Hematopoietic multipotent progenitor cell treated with erythropoietin and hydrocortisone succinate and interleukin-3 and kit ligand, for 17 days (in vitro differentiated cells): ENCODE results near the gene CASQ2.

Experiments
- DNase-seq: peaks from one replicate; pipeline ENCODE4 v3.0.0-alpha.2; 2015; ENCODE audit warnings: low spot score

The CASQ2 gene

DNA sequence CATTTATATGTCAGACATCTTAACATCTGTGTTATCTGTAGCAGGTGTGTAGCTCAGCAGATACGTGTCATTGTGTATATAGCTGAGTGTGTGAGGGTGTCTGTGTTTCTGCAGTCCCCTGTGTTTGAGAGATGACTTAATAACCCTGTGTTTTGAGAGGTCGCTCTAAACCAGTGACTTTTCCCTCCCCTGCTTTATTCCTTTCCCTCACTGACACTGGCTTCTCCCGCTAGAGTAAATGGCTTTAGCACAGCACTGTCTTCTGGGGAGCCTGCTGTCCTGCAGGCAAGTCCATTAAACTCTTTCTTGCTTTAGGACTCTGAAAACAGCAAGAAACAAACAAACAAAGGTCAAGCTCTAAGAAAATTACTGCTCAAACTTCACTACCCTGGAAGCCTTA, 73.7 kb downstream of the CASQ2 start:
- DNase-seq, result no peak

- no peak for DNase-seq
Observed at GRCh38 chr1:115692224-115692623, 76.3 kb downstream of the CASQ2 start.

DNA sequence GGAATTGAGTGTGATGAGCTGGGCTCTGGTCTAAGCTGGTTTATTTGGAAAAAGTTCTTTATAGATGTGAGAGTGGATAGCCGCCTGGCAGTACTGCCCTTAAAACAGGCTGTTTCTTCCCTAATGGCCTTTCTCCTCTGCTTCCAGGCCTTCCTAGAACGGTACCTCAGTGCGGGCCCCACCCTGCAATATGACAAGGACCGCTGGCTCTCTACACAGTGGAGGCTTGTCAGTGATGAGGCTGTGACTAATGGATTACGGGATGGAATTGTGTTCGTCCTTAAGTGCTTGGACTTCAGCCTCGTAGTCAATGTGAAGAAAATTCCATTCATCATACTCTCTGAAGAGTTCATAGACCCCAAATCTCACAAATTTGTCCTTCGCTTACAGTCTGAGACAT, 77.5 kb downstream of the CASQ2 start:
- DNase-seq, result no peak

DNA sequence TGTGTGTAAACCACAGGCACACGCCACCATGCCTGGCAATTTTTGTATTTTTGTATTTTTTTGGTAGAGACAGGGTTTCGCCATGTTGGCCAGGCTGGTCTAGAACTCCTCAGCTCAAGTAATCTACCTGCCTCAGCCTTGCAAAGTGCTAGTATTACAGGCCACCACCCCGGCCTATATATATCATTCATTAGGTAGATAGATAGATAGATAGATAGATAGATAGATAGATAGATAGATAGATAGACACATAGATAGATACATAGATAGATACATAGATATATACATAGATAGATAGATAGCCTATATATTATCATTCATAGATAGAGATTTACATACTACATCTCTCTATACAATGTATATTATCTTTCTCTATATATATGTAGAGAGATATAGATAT, 80.8 kb downstream of the CASQ2 start:
- DNase-seq, result no peak

DNA sequence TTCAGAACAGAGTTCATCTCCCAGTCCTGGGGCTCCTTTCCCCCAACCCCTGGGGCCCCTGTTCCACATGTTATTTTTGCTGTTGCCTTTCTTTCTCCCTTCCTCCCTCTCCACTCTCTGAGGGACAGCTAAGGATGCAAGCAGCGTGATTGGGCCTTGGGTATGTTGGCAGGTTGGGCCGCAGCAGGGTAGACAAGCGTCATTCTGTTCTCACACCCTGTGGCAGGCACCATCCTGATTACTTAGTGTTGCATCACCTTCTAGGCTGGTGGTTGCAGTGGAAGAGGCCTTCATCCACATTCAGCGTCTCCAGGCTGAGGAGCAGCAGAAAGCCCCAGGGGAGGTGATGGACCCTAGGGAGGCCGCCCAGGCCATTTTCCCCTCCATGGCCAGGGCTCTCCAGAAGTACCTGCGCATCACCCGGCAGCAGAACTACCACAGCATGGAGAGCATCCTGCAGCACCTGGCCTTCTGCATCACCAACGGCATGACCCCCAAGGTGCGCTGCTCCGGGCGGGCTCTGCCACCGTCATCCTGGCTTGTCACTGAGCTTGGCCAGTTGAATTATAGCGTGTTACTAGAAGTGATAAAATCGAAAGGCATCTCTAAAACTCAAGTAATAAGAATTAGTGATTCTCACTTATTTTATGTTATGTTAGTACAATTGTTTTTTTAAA, 83.3 kb downstream of the CASQ2 start:
- no peak for DNase-seq

DNA sequence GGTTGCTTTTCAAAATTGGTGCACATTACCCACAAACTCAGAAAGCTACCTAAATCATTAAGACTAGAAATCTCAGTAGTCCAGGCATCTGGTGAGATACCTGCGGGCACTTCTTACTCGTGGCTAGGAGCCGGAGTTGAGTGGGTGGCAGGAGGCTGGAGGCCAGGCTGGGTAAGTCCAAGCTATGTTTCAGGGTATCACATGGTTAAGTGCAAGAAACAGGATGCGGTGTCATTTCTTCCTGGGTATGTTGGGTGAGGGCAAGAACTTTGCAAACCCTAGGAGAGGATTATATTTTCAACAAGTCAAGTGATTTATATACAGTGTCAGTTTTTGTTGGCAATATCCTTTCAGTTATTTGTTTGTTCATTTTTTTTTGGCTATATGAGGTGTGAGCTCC, 85.7 kb downstream of the CASQ2 start:
- no peak for DNase-seq

DNA sequence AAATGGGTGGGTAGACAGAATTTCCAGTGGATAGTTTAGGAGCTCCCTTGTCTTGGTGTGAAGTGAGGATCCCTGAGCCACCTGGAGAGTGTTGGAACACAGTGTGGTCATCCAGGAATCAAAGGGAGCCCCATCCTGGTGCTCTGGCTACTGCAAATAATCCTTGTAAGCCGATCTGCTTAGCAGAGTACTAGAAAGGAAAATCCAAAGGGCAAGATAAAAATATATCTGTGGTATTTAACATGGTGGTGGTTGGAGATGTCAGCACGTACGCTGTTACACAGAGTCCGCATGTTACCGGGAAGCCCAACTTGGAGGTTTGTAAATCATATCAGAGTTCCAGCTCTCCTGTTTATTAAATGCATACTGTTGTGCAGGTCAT, 87.8 kb downstream of the CASQ2 start:
- DNase-seq, result no peak

- no peak for DNase-seq
Observed at GRCh38 chr1:115679141-115679611, 89.3 kb downstream of the CASQ2 start.

GRCh38 chr1:115678141-115678540, 90.4 kb downstream of the CASQ2 start:
- DNase-seq, result no peak

- DNase-seq, result no peak
Observed at GRCh38 chr1:115677565-115677964, 90.9 kb downstream of the CASQ2 start.

DNA sequence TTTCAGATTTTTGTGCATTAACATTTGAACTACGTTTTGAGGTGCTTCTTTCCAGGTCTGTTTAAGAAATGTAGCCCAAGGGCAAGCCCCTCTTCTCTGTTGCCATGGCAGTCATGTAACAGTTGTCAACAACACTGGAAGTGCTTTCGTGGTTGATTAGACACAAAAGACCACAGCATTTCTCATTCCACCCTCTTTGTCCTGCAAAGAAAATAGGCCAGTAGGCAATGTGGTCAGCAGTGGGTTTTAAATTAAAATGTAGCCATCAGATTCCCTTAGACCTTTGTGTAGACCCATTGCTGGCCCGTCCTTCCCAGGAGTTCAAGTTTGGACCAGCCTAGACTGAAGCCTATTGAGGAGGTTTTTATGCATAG, 91.3 kb downstream of the CASQ2 start:
- DNase-seq, result no peak

DNA sequence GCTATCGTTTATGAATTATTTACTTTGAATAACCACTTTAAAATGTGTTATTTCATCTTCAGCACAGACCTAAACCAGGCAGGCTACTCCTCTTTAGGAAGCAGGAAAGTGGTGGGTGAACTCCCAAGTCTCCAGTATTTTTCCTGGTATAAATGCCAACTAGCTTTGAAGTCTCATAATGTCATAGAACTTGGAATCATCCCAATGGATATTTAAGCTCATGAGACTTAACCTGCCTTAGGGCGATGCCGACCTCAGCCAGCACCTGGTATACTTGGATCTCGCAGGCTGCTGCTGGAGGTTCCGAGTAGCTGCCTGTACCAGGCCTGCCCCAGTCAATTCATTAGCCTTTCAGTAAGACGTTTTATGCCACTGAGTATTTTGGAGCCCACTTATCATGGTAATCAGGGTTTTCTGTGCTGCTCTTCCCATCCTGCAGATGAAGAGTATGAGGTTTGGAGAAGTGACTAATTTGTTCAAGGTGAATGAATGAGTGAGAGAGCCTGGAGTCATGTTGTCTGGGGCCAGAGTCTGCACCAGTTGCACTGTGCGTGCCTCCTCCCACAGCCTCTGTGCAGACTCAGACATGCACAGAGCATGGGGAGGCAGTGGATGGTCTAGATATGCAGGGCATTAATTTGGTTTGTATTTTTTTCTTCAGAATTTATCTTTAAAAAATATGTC, 91.9 kb downstream of the CASQ2 start:
- DNase-seq, result no peak

DNA sequence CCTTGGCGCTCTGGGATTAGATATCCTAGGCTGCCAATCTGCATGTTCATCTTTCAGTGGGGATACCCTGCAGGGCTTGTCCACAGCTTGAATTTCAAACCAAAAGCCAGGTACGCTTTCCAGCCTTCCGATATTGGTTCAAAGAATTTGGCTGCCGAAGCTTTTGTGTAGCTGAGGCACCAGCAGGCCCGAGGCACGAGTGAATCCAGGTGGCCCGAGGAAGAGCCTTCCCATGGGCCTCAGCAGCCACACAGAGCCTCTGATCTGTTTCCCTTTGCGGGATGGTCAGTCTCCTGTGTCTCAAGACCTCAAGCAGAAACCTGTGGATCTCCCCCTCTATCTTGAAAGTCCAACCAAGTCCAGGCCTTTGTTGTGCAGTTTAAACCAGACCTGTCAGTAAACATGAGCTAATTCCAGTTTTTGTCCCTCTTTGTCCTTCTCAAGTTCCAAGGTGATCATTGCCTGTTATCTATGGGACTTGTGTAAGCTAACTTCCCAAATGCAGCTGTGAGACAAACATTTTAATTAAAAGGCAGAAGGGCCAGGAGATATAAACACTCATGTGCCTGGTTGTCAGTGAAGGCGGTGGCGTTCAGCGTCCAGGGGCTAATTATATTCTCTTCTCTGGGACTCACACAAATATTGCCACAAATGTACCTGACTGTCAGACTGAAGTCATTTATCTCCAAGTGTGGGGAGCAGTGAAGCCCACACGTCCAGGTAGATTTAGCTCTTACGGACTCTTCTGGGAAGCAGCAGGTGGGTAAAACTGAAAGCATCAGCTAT, 96.1 kb downstream of the CASQ2 start:
- DNase-seq, result no peak

DNA sequence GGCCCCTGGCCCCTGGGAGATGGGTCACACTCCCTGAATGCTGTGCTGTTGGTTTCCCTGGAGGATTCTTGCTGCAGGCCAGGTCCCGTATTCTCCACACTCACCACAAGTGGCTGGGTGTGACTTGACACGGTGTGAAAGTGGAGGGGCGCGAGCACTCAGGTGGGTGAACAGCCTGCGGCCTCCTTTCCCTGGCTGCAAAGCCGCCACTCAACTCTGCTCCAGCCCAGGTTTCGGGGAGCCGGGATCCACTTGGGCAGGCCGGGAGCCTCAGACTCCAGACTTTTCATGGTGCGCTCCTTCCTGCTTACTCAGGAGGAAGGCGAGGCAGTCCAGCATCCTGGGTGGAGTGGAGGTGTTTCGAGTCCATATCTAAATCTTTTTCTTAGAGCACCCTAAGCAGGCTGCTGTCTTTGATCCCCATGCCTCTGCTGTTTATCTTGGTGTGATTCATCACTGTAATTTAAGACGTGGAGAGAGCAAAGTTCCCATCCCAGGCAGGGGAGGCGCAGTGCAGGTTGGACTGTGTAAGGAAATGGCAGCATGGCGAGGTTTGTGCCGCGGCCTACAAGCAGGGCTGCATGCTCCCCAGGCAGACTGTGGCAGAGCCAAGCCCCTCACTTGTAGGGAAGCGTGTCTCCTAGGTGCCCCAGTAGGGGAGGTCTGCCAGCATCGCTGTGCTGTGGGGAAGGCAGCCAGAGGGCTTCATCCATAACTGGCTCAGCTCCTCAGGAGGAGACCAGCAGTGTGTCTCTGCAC, 97.2 kb downstream of the CASQ2 start:
- DNase-seq, result no peak

DNA sequence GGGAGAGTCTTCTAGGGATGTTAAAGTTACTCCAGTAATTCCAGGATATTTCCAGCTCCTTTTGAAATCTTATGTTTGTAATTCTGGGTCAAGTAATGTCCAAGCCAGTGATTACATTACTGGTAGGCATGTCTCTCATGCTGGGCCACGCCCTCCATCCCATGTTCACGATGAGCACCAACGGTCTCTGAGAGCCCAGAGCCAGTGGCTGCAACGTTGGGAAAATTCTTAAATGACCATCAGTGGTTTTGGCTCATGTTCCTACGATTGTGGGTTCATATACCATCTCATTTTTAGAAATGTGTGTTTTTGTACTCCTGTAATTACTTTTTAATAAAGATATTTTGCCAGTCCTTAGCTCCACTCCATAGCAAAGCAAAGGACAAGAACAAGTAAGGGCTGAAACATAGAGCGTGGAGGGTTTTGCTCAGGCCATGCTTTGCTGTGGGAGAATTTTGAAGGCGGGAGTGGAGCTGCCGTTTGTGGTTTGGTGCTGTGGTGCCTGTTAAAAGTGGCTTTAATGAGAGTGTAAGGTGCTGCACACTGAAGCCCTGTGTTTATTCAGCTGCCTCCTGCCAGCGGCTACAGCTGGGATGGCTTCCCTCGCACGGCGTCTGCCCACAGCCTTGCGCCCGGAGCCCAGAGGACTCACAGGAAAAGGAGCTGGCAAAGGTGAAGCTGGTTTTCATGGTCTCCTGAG, 97.9 kb downstream of the CASQ2 start:
- no peak for DNase-seq

GRCh38 chr1:115669886-115670285, 98.6 kb downstream of the CASQ2 start:
- DNase-seq, result no peak

DNA sequence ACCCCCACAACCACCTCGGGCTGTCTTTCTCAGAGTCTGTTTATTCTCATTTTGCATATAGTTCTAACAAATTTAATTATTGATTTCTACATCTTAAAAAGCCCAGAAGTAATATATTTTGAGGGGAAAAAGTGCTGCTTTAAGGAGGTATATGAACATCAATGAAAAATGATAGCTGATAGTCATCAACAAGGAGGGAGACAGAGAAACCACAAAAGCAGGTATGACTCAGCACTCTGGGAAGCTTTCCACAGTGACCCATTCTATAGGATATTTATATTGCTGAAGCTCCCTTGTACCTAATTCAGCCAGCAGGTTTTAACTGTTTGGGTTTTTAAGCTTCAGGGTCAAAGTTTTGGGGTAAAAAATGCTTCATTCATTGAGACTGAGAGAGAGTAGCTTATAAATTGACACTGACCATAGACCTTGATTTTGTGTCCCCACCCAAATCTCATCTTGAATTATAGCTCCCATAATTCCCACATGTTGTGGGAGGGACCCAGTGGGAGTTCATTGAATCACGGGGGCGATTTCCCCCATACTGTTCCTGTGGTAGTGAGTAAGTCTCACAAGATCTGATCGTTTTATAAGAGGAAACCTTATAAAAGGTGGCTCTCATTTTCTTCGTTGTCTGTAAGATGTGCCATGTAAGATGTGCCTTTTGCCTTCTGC, 99.4 kb downstream of the CASQ2 start:
- no peak for DNase-seq

DNA sequence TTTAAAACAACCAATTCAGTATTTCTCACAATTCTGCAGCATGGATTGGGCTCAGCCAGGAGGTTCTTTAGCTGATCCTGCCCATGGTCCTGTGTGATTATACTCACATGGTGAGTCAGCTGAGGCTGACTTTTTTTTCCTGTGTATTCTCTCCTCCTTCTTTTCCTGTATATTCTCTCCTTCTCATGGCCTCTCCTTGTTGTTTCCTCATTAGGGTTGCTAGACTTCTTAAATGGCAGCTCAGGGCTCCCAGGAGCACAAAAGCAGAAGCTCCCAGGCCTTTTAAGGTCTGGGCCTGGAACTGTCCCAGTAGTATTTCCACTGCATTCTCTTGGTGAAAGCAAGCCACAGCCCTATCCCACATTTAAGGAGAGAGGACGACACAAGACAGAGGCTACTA, 99.9 kb downstream of the CASQ2 start:
- no peak for DNase-seq

DNA sequence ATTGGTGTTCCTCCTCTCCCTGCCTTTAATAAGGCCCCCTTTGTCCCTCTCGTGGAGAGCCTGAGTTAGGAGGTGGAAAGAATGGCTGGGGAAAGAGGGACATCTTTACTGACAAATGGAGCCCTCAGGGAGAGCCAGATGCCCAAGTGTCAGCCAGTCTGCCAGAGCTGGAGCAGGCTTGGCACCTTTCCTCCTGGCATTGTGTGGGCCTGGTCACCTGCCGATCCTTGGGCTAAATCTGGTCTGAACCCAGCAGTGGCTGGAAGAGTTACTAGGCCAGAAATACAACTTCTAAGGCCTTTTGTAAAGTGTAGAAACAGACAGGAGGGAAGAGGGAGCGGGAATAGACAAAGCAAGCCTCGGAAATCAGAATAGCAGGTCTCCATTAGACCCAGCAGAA, 101.8 kb downstream of the CASQ2 start:
- no peak for DNase-seq

GRCh38 chr1:115666206-115666605, 102.3 kb downstream of the CASQ2 start:
- no peak for DNase-seq
